Left ventricle myocardium superior (tissue), 1 donor: ENCODE results near the gene ARMS2. TPM values are rescaled to one million over a fixed set of nuclear protein-coding genes. Genes with fewer than 3 reads are reported as not detected.
A peak's percentile ranks its signal among the peaks of the same experiment; 100 is the strongest.

ENCODE experiments used
- ATAC-seq: fragments of 200-7000 bp; cut with Tn5 transposase; one replicate; pipeline ENCODE4 v1.9.1; 2020; ENCODE audit warnings: mild to moderate bottlenecking, moderate library complexity
- DNase-seq: peaks from one replicate; pipeline ENCODE4 v3.0.0-alpha.2; 2020
- intact Hi-C: fragments of 100-400 bp; cut with micrococcal nuclease; formaldehyde crosslinking; loops from one replicate; pipeline ENCODE4 v1.11.0; 2022
- total RNA-seq: library from RNA; stranded (reverse); fragmentation: NEBNext Ultra II Directional; extraction: Animal tissue kit (Norgen Biotek cat#: 25700); gene quantifications from one replicate; pipeline ENCODE4 v1.2.1, GENCODE V29; 2021
- donor health status: DM: no; HTN: yes; CAD: no; lungs with severe emphysema.

The ARMS2 gene
- total RNA-seq, 1 donor from 2014 or later = not detected

DNA sequence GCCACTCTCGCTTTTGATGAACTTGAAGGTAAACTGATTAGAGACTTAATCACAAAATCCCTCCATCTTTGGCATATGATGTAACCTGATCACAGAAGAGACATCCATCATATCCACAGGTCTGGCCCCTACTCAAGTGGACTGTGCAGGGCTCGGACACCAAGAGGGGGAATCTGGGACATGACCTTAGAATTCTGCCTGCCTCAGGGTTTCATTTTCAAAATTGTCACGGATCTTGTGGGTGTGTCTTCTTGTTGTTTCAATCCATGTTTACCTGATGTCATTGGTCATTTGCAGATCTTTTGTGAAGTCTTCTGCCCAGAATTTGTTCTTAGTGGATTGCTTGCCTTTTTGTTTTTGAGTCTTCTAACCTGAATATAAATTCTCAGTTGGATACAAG, 5.9 kb upstream of the ARMS2 start:
- ATAC-seq (no peak), DNase-seq (no peak)
- intact Hi-C loops = no loop called here

DNA sequence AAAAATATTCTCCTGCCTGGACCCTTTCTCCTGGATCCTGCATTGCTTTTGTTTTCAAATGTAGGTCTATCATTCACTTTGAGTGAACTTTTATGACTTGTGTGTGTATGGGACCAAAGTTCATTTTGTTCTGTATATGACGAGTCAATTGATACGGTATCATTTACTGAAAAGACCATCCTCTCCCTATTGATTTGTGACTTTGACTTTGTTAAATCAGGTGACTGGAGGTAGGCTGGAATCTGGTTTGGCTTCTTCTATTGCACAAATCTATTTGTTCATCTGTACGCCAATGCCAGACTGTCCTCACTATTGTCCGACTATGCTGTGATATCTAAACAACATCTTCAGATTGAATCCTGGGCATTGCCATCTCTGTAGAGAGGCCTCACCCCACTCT, 5.3 kb upstream of the ARMS2 start:
- ATAC-seq (no peak), DNase-seq (no peak)
- intact Hi-C loops = no loop called here

DNA sequence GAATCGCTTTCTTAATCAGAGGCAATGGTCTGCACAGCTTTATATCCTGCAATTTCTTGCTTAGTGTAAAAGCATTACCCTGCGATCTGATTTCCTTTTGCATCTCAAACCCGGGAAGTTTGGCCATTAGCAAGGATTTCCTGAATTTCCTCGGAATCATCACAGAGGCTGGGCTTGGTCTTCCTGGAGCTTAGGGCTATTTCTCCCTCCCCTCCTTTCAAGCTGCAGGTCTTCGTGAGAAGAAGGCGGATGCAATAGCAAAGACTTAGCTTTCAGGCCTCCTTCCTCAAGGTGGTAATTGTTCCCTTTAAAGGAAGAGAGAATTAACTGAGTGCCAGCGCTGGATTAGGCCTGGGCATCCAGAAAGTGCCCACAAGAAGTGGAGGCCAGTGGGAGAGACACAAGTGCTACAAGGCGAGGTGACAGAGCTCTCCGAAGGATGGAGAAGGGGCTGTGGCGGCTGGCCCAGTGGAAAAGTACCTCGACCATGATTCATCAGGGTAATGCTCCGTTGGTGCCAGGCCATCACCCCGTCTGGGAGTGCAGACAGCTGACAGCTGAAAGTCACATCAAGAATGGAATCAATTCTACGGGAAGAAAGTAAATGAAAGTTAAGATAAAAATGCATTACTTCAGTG, 4.0 kb upstream of the ARMS2 start:
- DNase-seq (no peak), ATAC-seq (no peak)
- intact Hi-C loops = no loop called here

DNA sequence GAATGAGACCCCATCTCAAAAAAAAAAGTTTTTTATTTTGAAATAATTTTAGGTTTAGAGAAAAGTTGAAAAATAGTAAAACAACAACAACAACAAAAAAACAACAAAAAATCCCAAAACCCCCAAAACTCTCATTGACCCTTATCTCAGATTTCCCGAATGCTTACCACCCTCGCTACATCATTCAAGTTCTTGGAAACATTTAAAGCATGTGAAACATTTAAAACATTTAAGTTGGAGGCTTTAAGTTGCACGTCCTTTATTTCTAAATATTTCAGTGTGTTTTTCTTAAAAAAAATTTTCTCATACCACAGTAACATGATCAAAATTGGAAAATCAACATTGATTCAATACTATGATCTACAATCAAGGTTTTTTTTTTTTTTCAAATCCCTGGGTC, 382 bp upstream of the ARMS2 start:
- intact Hi-C loops = no loop called here
- ATAC-seq (no peak), DNase-seq (no peak)

DNA sequence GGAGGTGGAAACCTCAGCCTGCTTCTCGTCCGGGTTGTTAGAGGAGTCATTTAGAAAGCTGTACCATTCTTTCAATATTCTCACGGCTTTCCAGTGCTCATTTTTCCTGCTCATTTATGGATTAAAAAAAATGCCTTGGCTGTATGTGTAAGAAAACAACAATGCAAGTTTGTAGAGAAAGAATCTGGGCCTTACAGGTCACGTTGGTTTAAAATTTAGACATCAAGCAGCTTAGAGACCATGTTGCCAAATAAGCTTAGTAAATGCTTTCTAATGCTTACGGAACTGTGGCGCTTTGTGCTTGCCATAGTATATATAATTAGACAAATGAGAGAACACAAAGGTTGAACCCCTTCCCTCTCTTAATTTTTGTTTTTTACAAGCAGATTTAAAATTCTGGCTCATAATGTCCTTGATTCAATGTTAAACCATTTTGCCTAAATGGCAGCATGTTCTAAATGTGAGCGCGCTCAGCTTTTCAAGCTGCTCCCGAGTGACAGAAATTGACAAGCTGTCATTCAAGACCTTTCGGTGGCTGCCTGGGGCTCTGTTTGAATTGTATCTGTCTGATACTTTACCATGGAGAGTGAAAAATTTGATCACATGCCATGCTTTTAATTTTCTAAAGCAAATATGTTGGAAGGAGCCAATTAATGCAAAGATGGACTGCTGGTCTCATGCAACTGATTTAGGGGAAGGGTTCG, 1.1 kb downstream of the ARMS2 start:
- ATAC-seq (no peak), DNase-seq (no peak)
- intact Hi-C loops = no loop called here

DNA sequence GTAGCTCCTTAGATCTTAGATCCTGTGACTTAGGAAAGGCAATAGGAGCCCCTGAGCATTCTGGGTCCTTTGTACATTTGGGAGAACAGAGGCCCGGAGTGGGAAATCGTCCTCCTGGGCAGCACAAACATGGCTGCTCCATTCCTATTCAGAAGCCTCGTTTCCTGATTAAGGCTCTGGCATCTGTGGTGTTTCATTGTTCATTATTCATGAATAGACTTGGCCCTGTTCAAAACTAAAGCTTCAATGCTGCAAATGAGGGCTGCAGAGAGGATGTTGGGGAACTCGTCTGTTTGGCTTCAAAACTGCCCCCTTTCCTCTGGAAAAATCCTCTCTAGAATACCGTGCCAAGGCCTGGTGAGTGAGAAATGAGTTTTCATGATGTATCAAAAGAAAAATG, 3.5 kb downstream of the ARMS2 start:
- intact Hi-C loops = no loop called here
- ATAC-seq = no peak
- no peak for DNase-seq

DNA sequence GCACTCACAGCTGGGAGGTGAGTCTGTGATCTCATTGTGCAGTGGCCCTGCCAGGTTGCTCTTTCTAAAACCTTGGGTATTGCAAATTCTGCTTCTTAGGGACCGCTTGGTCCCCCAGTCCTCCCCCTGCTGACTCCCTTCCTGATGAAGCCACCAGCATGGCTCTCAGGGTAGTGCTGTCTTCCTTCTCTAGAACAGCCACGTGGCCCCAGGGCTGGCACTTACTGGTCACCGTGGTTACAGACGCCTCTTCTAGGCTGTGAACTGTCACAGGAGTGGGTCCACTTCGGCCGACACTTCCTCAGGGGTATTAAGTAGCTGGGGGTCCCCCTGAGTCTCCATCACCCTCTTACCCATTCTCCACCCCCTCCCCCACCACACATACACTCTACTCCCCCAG, 4.2 kb downstream of the ARMS2 start:
- intact Hi-C loops = no loop called here
- ATAC-seq (no peak), DNase-seq (no peak)

DNA sequence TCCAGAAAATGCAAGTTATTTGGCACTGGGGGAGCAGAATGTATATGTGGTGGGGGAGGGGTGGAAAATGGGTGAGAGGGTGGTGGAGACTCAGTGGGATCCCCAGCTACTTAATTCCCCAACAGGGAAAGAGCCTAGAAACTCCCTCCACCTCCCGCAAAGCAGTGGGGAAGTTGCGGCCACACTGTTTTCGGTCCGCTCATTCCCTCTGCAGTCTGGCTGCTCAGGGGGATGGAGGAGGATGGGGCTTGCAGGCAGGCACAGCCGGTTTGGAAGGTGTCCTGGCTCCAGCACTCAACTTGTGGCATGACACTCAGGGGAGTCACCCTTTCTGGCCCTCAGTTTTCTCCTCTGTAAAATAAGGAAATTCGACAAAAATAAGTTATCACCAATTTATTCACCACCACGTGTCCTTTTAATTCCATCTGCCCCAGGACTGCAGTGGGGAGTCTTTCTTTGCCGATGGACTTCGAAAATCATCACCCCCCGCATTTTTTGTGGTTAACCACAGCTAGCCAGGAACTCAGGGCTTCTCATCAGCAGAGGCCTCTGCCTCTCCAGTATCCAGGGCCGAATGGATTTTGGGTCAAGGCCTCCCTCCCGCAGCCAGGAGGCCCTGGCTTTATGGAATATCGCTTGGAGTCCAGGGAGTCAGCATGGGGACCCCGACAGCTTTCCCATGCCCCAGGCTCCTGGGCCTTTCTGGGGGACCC, 5.3 kb downstream of the ARMS2 start:
- ATAC-seq (no peak), DNase-seq (no peak)
- intact Hi-C loops = no loop called here

DNA sequence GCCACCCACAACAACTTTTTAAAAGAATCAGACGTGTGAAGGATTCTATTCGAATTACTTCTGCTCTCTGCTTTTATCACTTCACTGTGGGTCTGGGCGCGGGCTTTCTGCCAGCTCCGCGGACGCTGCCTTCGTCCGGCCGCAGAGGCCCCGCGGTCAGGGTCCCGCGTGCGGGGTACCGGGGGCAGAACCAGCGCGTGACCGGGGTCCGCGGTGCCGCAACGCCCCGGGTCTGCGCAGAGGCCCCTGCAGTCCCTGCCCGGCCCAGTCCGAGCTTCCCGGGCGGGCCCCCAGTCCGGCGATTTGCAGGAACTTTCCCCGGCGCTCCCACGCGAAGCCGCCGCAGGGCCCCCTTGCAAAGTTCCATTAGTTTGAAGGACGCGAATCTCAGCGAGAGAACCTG, 6.4 kb downstream of the ARMS2 start:
- ATAC-seq (peak; percentile 1), DNase-seq (no peak)
- intact Hi-C loops = no loop called here

DNA sequence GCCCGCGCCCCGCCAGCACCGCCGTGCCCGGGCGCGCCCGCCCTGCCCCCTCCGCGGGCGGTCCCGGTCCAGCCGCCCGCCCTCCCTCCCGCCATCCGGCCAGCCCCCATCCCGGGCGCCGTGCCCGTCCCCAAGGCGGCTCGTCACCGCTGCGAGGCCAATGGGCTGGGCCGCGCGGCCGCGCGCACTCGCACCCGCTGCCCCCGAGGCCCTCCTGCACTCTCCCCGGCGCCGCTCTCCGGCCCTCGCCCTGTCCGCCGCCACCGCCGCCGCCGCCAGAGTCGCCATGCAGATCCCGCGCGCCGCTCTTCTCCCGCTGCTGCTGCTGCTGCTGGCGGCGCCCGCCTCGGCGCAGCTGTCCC, 6.9 kb downstream of the ARMS2 start, which contains the start of gene HTRA1:
HTRA1 (plus strand) TSS at position 187 of the 362 bp plus-strand sequence; CDS start at position 287, 100 bp downstream.
- ATAC-seq = peak; percentile 84
- intact Hi-C loops = no loop called here
- peak; percentile 91 for DNase-seq

DNA sequence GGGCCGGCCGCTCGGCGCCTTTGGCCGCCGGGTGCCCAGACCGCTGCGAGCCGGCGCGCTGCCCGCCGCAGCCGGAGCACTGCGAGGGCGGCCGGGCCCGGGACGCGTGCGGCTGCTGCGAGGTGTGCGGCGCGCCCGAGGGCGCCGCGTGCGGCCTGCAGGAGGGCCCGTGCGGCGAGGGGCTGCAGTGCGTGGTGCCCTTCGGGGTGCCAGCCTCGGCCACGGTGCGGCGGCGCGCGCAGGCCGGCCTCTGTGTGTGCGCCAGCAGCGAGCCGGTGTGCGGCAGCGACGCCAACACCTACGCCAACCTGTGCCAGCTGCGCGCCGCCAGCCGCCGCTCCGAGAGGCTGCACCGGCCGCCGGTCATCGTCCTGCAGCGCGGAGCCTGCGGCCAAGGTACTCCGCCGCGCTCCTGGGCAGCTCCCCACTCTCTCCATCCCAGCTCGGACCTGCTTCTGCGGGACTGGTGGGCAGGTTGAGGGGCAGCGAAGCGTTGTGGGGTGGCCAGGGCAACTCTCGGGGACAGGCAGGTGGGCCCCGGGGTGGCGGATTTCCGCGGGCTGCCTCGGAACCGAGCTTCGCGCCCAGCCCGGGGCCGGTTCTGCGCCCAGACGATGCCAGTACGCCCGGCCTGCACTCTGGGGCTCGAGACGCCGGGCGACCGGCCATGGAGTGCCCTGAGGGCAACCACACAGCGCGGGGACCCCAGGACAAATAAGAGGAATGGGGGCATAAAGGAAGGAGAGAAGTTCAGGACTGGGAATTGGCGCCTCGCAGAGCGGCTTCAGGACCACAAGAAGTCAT, 7.5 kb downstream of the ARMS2 start:
- ATAC-seq (peak; percentile 41), DNase-seq (peak; percentile 67)
- intact Hi-C loops = no loop called here

DNA sequence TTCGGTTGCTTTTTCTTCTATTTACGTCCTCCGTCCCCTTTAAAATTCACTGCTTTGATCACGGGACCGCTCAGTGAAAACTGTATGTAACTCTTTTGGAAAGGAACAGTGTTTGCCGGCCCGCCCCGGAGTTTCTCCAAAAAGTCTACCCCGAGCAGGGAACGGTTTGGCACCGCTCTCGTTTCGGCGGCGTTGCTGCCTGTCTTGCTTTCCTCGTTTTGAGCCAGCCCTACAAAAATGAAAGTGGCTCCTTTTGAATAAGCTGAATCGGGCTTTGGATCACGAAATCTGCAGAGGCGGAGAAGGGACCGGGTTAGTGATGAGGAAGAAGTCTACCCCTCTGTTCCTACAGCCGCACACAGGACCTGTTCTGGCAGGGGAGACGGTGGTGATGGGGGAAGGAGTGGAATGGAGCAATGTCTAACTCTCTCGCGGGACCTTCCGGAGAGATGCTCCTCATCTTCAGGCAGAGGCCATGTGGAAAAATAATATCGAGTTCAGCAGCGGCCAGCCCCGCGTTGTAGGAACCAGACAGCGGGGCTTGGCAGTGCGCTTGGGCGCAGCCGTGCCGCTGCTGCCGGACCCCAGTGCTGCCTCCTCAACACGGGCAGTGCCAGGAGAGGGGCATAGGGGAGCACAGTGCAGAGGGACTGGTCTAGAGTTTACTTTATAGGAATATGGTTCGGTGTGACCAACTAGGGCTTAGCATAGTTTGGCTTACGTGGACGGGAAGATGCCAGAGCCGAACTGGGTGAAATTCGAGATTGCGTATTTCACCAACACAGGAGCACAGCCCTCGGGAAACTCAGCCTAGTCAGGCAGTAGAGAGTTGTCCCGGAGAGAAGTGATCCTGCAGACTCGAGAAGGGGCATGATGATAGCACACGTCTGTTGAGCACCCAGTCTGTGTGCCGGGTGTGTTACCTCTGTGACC, 8.3 kb downstream of the ARMS2 start:
- intact Hi-C loops = no loop called here
- ATAC-seq (peak; percentile 49), DNase-seq (peak; percentile 83)

DNA sequence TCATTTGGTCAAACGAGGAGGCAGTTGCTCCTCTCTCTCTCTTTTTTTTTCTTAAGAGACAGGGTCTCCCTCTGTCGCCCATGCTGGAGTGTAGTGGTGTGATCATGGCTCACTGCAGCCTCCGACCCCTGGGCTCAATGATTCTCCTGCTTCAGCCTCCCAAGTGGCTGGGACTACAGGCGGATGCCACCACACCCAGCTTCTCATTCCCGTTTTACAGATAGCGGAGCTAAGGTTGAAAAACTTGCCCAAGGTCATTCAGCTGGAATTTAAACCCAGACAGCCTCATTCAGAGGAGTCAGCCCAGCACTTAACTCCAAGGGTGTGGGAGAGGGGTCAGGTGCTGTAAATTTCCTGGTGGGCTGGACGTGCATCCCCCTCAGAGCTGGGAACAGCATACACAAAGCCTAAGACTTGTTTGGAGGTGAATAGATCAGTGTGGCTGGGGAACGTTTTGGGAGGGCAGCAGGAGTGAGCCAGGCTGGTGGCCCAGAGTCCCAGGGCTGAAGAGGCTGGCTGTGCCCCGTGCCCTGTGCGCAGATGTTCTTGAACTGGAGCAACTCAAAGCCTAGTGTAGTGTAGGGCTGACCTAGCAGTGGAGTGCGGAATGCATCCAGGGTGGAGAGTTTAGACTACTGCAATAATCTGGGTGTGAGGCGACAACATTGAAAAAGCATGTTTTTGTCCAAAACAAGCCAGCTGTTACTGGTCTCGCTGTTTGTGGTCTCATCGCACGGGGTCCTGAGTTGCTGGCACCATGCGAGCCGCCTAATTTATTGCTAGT, 9.2 kb downstream of the ARMS2 start:
- no peak for ATAC-seq
- intact Hi-C loops = no loop called here
- no peak for DNase-seq

DNA sequence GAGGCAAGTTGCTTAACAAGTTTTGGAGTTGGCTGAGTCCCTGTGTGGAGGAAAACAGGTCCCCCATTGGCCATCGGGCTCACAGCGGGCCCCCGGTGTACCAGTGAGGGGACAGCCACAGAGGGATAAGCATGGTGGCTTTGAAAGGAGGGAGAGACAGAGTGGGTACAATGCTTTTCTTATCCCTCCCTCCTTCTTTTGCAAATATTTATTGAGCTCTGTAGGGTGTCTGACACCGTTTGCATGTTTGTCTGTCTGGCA, 9.7 kb downstream of the ARMS2 start:
- DNase-seq (no peak), ATAC-seq (no peak)
- intact Hi-C loops = no loop called here

DNA sequence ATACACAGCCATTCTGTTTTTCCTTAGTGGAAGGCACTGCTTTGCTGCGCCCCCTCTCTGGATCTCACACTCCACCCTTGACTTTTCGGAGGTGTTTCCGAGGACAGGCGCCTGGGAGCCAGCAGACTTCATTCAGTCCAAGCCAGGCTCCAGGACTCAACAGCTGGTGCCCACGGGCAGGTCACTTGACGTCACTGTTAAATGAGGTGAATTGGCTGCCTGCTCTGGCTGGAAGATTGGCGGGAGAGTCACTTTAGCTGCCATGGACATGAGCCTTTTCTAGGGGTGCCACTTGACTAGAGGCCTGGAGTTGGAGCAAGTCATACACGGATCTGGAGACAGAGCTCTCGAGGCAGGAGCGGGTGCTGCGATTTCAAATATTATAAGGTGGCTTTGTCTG, 10.1 kb downstream of the ARMS2 start:
- ATAC-seq (peak; percentile 42), DNase-seq (no peak)
- intact Hi-C loops = no loop called here

DNA sequence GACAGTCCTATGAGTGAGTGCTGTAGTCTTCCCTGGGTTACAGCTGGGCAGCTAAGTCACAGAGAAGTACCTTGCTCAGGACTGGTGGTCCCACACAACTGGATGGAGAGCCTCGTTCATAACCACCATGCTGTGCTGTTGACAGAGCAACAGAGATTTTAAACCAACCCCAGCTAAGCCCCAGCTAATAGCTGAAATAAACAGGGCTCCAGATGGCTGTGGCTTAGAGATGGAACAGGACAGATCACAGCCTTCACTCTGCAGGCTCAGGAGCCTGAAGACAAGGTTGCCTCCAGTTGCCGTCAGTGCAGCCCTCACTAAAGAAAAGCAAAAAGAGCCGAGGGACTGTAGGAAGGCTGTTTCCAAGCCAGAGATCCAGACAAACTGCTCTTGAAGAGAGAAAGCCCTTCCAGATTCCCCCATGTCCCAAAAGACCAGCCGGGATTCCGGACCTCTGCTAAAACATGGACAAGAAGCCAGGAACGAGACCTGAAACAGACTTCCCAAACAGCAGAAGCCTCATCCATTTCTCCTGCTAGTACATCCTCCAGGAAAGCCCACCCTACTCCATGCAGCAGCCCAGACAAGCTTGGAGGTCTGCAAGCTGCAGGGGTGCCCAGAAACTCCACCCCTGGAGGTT, 11.1 kb downstream of the ARMS2 start:
- DNase-seq (no peak), ATAC-seq (no peak)
- intact Hi-C loops = no loop called here

DNA sequence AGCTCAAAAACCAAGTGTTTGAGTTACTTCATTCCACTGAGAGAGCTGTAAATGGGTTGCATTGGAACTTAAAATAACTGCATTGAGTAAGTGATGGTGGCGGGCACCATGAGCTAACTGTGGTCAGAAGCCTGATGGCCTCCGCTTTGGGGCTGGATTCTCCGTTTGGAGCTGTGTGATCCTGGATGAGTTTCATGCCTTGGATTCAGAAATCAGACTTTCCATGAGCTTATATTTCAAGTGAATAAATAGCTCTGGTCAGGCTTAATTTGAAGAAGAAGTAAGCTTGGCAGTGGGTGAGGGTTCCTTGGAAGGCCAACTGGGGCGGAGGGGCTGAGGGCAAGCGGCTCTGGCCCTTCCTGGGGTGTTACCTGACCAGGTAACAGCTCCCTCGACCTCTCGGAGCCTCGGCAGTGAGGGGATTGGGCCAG, 12.5 kb downstream of the ARMS2 start:
- DNase-seq (no peak), ATAC-seq (no peak)
- intact Hi-C loops = no loop called here

DNA sequence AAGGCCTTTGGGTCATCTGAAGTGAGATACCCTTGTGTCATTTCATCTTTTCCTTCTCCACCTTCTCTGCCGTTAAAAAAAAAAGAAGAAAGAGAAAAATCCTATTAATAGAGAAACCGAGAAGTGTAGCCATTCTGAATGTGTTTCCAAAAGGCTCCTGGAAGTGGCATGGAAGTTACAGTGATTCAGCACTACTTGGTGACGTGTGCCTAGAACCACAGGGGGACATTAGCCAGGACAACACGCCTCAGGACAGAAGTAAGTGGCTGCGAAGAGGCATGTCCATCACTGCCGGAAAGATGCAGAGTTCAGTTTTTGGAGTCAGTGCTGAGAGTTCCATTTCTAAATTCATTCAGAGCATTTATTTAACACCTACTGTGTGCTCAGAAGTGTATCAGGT, 13.2 kb downstream of the ARMS2 start:
- intact Hi-C loops = no loop called here
- ATAC-seq (no peak), DNase-seq (no peak)
